Nucleus accumbens (tissue), 56 donors: ENCODE measurements around the gene POLD2.
"Not testable (repeated sequence)": the region's sequence is repeated elsewhere in the genome, so short reads cannot be mapped to it uniquely, and the experiment has no call there.

Source experiments
- DNase-seq, 56 donors: peaks; one replicate each; lab custom pipeline; 2025; lab: John Stamatoyannopoulos, UW

Gene POLD2

DNA sequence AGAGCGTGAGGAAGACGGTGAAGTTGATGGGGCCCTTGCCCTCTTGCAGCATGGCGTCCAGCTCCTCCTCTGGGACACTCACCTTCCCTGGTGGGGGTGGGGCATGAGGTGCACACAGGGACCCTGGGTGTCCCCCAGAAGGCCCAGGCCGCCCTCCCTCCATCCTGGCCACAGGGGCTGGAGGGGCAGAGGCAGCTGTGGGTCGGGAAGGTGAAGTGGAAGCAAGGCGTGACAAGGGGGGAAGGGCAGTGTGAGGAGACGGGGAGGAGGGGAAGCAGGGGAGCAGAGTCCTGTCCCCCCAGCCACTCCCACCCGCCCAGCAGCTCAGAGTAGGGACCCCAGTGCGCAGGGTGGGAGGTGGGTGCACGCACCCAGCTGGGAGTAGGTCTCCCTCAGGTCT, 17.0 kb upstream of the POLD2 start:
- DNase-seq = no peak

DNA sequence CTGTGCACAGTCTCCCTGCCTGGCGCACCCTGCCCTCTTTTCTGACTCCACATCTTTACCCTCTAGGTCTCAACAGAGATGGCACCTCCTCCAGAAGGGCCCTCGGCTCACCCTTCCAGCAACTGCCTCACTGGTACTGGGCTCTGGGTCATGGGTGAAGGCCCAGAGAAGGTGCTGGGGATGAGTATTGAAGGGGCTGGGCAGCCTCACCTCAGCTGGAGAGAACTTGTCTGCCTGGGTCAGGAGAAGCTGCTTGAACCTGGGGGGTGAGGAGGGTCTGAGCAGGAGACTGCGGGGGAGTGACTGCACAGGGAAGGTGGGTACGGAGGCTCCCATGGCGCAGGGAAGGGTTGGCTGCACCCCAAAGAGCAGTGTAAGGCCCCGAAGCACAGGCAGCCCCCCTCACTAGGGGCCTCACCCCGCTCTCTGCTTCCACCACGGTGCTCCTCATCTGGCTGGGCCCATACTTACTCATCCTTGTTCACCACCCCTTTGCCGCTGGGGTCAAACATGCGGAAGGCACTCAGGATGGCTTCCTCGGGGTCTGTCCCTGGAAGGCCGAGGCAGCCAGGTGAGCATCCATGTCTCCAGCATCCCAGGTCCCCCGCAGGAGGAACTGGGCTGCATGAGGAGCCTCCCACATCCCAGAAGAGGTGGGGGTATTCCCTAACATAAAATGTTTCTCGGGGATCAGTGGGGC, 16.1 kb upstream of the POLD2 start:
- no peak for DNase-seq

DNA sequence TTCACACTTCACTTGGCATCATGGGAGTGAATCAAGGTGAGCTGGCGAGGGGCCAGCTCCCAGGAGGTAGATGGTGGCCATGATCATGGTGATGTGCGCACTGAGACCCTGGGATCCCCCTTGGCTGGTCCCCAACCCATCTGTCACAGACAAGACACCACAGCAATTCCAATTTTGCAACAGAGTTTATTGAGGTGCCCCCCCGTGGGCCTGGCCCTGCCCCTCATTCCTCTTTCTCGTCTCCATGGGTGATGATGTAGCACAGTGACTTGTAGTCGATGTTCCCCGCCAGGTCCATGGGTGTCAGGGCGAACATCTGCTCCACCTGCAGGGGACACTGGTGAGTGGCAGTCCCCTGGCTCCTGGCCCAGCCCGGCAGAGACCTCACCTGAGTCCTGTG, 15.3 kb upstream of the POLD2 start:
- no peak for DNase-seq

DNA sequence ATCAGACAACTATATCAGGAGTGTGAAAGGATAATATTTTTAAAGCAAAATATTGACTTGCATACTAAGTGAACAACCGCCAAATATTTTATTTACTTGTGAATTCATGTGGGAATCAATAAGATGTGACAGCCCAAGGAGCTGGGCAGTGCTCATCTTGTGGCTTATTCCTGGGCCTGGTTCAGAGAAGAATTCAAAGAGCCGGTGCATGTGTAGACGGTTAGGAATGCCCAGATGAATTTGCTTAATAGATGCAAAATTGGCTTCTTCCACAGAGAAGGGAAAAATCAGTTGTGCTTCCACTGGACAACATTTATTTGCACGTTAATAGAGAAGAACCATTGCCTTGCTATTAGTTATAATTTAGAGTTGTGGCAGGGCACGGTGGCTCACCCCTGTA, 13.4 kb upstream of the POLD2 start:
- DNase-seq = no peak

- DNase-seq = peak in 8 of 56 donors; percentile 5 to 45 (median 15)
Observed at GRCh38 chr7:44134943-44135628, 11.7 kb upstream of the POLD2 start.

DNA sequence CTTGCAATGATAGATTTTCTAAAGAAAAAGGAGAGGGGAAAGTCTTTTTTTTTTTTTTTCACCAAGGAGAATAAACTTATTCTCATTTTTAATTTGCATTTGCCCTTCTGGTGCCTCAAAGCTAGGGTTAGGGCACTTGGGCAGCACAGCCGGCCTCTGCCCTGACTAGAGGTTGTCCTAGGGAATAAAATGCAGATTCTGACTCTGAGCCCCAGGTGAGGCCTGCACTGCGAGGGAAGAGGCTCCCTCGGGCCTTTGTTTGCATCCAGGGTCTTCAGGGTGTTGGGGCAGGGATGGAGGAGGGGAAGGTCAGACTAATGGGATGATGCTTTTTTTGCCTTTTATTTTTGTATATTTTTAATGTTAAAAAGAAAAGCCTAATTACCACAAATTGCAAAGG, 9.9 kb upstream of the POLD2 start:
- DNase-seq = no peak

DNA sequence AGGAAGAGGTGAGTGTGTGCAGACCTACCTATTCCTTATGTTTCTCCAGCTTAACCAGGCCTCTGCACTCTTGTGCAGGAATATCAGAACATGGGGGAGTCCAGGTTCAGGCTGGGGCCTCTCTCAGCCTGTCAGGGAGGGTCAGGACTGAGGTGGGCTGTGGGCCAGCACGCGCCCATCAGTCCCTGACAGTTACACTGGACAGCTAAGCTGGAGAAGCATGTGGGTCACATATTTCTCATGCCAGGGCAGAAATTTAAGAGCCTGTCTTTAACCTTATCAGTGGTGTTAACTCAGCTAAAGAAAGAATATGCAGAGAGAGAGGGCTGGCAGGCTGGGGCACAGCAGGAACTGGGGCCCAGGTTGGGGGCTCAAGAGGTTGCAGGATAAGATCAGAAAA, 8.7 kb upstream of the POLD2 start:
- DNase-seq = no peak

DNA sequence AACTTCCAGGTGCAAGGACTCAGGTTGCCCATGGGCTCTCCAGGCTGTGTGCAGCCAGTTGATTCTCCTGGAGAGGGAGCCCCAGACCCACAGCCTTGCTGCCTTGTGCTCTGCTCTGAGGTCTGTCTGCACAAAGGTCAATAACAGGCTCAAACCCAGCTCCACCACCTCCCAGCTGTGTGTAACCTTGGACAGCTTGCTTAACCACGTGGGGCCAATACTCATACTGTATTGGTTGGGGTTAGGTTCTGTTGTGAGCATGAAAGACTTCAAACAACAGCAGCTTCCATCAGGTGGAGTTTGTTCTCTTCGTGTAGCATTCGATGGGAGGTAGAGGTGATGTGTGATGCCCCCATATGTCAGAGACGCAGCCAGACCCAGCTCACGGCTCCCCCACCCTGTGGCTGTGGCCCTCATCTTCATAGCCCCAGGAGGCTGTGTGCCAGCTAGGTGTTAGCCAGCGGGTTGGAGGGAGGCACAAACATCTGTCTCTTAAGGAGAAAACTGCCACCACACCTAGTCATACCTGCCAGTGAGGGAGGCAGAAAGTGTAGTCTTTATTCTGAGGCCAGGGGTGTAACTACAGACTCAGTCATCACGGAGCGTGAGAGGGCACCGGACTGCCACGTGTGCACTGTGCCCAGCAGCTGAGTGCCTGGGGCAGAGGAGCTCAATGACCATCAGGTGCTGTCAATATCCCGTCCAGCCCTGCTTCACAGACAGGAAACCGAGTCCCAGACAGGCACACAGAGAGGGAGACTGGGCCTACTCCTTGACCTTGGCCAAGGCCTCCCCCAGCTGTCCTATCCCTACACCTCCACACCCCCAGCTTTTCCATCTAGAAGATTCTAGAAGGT, 8.1 kb upstream of the POLD2 start:
- no peak for DNase-seq

DNA sequence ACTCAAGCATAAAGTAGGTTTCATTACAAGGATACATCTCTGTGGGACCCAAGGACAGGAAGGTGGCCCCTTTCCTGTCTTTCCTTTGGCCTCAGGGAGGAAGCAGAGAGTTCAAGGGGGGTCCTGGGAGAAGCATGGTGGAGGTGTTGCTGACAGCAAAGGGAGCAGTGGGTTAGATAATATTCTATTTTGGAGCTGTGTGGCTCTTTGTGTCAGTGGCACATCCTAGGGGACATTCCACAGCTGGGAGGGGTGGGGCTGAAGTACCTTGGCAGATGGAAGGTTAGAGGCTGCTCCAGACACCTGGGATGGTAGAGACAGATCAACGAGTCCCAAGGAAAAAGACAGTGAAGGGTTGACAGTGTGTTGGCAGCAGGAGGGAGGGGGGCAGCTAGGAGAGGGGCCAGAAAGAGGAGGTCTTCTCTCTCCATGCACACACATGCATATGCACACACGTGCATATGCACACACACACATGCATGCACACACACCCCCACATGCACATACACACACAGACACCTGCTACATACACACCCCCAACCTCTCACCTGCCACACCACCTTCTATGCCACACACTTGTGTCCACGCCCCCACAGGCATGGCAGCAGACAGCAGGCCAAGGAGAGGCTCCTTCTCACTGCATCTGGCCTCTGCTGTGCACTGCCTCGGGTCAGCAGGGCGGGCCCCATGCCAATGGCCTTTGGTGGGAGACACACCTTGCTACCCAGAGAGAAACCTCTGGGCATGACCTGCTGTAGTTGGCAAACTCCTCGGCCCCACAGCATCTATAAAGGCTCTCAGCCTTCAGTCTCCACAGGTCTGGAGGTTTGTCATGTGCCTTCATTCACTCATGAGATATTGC, 5.6 kb upstream of the POLD2 start:
- DNase-seq = no peak

- no peak for DNase-seq
Observed at GRCh38 chr7:44127161-44127560, 3.8 kb upstream of the POLD2 start.

DNA sequence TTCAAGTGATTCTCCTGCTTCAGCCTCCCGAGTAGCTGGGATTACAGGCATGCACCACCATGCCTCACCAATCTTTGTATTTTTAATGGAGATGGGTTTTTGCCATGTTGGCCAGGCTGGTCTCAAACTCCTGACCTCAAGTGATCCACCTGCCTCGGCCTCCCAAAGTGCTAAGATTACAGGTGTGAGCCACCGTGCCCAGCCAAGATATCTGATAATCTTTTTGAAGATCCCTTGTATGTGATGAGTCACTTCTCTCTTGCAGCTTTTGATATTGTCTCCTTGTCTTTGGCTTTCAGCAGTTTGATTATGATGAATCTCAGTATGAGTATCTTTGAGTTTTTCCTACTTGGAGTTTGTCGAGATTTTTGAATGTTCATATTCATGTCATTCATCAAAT, 3.2 kb upstream of the POLD2 start:
- not testable (repeated sequence) for DNase-seq

DNA sequence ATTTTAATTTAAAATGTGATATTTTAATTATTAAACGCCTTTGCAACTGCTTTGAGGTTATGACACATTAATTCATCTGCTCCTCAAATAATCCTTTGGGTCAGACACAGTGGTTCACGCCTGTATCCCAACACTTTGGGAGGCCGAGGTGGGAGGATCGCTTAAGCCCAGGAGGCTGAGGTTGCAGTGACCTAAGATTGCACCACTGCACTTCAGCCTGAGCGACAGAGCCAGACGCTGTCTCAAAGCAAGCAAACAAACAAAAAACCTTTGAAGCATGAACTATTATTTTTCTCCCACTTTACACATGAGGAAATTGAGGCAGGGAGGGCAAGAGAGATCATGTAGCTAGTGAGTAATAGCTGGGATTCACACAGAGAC, 1.5 kb upstream of the POLD2 start:
- DNase-seq = no peak

- no peak for DNase-seq
Observed at GRCh38 chr7:44122529-44122928, 819 bp downstream of the POLD2 start.

DNA sequence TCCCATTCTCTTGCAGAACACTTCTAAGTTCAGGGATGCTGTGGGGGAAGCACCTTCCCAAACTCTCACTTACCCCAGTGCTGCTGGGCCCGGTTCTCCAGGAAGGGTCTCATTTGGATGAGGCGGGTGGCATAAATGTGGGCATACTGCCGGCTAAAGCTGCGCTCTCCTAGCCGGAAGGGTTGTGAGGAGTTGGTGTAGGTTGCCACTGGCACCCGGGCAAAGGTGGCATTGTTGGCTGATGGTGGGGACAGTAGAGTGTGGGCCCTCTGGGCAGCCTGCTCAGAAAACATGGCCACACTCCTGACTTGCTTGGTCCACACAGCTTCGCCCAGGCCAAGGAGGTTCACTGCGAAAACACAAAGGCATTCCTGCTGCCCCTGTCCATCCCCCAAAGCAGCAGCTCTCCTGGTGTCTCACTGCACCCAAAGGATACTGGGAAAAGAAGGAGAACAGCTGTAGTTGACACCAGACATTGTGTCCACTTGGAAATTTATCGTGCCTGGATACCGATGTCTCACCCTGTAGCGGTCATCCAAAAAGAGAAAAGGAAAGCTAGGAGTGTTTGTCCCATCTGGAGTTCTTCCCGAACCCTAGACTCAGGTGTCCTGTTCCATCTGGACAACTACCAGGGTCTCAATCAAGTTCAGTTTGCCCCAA, 1.5 kb downstream of the POLD2 start:
- DNase-seq = no peak

- no peak for DNase-seq
Observed at GRCh38 chr7:44120395-44120794, 3.0 kb downstream of the POLD2 start.

GRCh38 chr7:44119829-44120380, 3.4 kb downstream of the POLD2 start:
- DNase-seq = no peak

GRCh38 chr7:44117801-44118429, 5.4 kb downstream of the POLD2 start:
- DNase-seq = no peak

DNA sequence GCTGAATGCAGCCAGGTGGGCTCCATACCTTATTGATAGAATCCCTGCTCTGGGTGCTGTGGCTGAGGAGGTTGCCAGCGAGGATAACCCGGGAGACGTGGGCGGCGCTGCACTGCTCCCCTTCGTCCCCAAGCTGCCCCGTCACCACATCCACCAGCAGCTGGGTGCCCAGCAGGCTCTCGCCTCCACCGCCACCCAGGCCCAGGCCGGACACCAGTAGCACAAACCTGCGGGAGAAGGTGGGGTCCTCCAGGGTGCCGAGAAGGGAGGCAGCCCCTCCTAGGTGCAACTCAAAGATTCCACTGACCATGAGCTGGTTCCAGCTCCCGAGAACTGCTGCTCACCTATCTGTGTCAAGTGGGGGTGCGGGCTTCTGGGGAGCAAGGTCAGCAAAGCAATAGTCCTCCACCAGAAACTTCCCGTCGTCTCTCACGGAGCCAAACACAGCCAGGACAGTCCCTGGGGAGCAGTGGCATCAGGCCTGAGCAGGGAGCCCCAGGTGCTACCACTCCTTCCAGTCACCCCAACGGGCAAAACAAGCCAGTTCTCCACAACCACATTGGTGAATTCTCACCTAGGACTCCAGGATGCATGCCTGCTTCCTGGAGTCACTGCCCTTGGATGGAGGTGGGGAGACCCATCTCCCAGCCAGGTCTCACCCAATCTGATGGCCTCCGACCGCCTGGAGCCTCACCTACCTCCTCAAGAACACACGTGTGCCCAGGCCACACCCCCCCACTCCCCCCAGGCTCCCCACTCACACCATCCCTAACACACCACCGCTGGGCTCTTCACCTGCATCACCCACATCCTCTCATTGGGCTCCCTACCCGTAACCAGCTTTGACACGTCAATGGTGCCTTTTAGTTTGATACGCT, 6.3 kb downstream of the POLD2 start:
- no peak for DNase-seq
